Neural progenitor cell (in vitro differentiated cells): Measurements from ENCODE around the gene RPH3AL.

Experiments
- CTCF ChIP-seq: fragments of 200-600 bp; sonication (generic); IDR thresholded peaks from 2 replicates; pipeline ENCODE4 v1.5.1; 2017; ENCODE audit warnings: antibody characterized with exemption, mild to moderate bottlenecking
- EZH2 ChIP-seq: fragments of 200-600 bp; sonication (generic); IDR thresholded peaks from 2 replicates; pipeline ENCODE4 v1.6.1; 2017; ENCODE audit warnings: antibody characterized with exemption, mild to moderate bottlenecking, moderate library complexity
- EZH2phosphoT487 ChIP-seq: fragments of 200-600 bp; sonication (generic); IDR thresholded peaks from 2 replicates; pipeline ENCODE4 v1.6.1; 2017; ENCODE audit warnings: antibody characterized with exemption

- TF ChIP-seq EZH2 (no peak), CTCF (no peak), EZH2phosphoT487 (no peak)
These were observed 21.1 kb upstream of the RPH3AL start for GRCh38 chr17:373613-374230.
